NCI-H1694 (cell line): Measurements from ENCODE around the gene AGRP.
"Not testable (repeated sequence)": the region's sequence is repeated elsewhere in the genome, so short reads cannot be mapped to it uniquely, and the experiment has no call there.

Source experiments
- DNase-seq: peaks from one replicate; lab custom pipeline; 2025; lab: John Stamatoyannopoulos, UW

AGRP gene, protein sequence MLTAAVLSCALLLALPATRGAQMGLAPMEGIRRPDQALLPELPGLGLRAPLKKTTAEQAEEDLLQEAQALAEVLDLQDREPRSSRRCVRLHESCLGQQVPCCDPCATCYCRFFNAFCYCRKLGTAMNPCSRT

DNA sequence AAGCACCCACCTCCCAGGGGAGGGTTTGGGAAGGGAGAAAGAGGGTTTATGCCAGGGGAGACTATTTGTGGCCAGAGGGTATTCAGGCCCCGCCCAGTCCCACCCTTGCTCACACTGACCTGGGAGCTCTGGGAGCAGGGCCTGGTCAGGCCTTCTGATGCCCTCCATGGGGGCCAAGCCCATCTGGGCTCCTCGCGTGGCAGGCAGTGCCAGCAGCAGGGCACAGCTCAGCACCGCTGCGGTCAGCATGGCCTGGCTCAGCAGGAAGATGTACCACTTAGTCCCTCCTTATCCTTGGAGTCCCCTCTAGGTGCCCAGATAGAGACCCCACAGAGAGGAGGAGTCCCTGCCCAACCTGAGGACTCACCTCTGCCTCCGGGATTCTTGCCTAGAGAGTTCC, at the start of gene AGRP:
Gene AGRP (minus strand): TSS at position 398 of the 400 bp plus-strand sequence. CDS start 149 bp downstream, at position 249.
- no peak for DNase-seq

DNA sequence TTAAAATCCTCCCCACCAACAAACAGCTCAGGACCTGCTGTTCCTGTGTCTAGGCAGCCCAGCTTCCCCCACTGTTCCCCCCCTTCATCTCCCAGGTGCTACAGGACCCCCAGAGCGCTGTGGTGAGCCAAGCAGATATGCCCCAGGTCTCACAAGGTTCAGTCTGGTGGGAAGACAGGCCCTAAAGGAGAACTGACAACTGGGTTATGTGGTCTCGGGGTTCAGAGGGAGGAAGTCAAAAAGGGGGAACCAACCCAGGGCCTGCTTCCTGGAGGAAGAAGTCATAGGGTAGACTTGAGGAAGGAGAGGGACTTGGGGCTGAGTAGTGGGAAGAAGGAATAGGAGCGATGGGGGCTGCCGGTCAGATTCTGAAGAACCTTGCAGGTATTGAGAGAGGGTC, 47.9 kb upstream of the AGRP start:
- DNase-seq, result no peak

DNA sequence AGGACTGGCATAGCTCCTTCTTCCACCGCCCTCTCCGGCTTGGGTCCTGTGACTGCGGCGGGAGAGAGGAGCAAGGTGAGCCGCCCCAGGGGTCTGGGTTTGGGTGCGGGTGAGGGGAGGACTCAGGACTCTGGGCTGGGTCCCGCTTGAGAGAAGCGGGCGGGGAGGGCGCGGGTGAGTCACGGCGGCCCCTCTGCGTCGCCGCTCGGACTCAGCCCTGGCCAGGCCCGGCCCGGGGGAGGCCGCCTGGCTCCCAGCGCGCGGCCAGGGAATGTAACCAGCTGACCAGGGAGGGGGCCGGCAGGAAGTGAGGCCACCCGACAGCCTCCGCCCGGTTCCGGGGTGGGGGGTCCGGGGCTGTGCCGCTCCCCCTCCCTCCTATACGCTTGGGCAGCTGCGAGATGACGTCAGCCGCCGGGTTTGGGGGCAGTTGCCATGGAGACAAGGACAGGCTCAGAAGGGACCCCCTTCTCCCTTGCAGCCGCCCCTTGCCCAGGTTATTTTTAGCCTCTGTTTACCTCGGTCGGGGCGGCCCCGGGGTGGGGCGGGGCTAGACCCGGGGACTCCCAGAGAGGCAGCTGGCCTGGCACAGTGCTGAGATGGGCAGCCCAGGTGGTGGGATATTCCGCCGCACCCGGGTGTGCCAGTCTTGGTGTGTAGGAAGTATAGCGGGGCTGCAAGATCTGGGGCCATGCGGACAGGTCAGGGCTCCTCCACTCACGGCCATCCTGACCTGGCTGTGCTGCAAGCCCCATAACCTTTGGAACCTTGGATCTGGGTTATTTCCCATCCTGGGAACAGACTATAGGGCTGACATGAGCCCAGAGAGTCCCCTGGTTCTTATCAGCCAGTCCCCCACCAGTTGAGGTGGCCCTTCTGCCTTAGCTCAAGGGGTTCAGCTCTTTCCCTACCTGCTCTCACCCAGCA, 46.9 kb upstream of the AGRP start:
- DNase-seq, result no peak

DNA sequence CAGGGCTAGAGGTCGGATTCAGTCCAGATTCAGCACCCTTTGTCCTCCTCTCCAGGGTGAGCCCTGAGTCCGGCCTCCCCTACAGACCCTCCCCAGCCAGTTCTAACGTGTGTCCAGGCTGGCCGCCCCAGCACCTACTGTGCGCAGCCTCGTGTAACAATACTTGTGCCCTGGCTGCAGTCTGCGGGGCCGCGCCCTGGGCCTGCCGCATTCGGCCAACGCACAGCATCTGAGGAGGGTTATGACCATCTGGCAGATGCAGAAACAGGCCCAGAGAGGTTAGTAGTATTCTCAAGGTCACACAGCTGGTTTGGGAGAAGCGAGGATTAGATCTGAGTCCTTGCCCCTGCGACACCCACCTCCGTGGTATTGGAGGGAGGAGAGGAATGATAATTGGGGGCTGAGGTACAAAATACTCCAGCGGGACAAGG, 46.2 kb upstream of the AGRP start:
- DNase-seq, result no peak

DNA sequence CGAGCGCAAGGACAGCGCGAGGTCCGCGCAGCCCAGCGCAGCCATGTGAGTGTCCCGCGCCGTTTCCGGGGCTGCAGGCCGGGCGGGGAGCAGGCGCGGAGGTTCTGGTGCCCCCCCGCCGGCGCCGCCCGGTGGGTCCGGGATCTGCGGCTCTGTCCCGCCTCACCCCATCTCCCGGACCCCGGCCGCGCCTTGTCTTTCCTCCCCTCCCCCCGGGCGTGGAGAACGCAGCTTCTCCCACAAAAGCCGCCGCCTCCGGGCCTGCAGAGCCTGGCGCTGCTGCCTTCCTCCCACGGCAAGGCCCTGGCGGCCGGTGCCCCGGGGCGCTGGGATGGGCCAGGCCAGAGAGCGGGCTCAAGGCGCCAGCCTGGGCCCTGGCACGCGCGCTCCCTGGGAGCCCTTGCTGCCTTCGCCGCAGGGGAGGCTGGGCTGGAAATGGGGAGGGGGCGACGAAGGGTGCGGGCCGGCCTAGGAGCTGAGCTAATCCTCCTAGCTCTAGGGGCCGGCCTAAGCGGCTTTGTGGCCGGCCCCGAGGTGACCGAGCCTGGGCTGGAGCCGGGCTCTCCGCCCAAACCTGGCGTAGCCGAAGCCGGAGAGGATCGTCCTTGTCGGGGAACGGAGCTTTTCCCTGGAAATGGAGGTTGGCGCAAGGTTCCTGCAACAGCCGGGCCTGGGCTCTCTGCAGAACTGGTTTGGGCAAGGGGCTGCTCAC, 45.7 kb upstream of the AGRP start:
- DNase-seq, result no peak

DNA sequence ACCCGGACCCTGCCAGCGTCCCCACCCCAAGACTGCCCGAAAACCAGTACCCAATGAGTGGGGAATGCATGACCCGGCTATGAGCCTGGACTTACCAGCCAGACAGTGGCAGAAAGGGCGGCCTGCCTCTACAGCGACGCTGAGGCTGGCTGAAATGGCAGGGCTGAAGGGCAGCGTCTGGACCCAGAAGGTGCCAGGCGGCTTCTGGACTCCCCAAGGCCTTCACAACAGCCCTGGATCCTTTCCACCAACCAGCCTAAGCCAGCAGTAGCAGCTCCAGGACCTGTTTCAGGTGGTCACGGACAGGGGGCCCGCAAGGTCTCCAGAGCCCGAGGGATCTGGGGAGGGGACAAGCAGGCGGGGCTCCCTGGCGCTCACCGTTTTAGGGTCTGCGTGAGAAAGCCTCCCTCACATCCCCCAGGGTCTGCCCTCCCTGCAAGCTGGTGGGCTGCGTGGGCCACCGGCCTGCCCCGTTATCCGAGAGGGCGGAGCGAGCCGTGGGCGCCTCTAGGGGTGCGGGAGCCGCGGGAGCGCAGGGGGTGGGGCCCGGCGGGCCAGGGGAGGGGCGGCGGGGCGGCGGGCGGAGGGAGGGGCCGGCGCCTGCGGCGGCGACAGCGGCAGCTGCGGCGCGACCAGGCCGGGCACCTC, 45.0 kb upstream of the AGRP start, which contains the start of gene RIPOR1:
Gene RIPOR1 (plus strand): TSS at position 608 of the 648 bp plus-strand sequence. CDS start 9,618 bp downstream, outside the sequence.
- no peak for DNase-seq

DNA sequence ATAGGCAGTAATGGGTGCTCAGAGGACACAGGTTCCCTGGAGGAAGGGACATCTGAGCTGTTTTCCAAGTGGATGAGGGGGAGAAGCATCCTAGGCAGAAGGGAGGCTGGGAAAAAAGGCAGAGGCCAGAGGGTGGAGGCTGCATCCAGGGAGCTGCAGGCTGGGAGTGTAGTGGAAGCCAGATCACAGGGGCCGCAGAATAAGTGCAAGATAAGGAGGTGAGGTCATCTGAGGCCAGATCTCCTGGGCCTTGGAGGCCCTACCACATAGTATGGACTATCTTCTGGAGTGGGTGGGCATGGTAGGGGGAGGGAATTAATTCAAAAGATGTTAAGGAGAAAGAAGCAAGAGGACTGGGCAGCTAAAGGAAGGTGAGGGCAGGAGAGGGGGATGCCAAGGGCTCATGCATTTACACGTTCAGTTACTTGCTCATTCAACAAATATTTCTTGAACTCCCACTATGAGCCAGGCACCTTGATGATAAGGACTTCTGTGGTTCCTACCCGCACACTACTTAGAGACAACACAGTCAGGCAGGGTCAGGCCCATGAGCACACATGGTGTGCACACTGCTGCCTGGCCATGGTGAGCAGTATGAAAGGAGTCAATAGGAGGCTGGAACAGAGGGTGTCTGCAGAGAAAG, 42.9 kb upstream of the AGRP start:
- DNase-seq, result no peak

DNA sequence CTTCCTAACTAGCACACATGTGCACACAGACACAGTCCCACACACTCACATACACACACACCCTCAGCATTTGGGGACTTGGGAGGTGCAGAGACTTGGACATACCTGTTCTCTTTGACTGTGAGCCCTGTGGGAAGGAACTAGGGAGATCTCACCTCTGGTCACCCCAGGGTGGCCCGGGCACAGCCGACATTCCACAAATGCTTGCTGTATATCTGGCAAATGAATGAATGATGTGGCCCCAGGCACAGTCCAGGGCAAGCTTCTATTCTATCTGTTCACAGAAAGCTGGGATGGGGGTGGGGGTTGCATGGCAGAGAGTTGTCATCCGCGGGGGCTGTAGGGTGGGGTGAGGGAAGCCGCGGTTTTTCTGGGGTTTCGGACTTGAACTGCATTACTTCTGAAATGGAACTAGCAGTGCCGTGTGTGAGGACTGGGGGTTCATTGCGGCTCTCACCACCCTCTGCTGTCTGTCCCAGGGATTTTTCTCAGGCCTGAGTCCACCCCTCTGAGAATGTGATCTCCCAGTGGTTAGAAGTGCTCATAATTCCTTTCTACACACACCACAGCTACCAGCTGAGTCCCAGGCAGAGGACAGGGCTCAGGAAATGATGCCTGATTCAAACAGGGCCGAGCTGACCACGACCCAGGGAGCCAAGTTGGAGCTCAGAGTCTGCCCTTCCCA, 42.0 kb upstream of the AGRP start:
- no peak for DNase-seq

DNA sequence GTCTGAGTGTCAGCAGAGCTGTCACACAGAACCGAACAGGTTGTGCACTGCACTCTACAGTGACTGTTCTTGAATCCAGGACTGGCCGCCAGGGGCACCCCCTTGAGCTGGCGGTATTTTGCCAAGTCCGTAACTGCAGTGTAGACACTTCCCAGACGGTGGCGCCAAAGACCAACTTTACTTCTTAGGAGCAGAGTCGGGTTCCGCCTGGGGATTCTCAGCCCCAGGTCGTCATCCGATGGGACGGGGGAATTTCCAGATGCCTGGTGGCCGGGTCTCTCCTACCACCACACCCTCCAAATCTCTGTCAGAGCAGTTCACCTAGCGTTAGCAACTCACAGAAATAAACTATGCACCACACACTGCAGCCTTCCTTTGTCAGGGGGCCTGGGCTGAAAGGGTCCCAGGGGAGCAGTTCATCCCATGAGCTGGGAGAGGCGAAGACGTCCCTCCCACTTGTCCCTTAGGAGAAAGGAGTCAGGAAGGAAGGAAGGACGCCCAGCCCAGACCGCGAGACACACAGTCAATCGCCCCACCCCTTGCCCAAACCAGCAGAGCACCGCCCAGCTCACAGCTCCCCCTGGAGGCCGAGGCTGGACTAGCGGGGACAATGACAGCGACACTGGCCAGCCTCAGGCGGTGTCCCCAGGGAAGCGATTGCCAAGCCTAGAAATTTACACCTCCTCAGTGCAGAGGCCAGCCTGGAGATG, 37.9 kb upstream of the AGRP start:
- peak; percentile 93 for DNase-seq

DNA sequence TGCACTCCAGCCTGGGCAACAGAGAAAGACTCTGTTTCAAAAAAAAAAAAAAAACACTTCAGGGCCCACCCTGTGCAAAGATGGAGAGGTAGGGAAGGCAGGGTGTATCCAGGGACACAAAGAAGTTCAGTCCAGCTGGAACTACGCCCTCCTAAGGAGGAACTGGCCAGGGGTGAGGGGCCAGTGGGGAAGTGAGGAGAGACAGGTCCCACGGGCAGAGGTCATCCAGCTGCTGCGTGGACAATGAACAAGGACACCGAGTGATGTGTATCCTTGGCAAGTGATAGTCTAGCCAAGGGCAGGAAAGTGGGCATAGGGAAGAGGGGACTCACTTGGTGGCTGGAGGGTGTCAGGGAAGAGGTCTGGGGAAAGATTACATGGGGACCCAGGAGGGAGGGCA, 35.9 kb upstream of the AGRP start:
- DNase-seq, result no peak

DNA sequence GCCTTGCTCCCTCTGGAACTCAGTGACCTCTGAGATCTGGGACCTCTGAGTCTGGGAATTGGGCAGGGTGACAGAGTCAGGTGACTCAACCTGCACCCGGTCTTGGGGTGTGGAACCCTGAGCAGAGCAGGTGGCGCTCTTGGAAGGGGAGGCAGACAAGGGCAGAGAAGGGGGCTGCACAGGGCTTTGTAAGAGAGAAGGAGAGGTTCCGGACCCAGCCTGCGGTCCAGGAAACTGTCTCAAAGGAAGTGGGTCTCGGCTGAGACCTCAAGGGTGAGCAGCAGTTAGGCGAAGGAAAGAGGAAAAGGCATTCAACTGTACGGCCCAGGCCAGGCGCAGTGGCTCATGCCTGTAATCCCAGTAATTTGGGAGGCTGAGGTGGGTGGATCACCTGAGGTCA, 35.3 kb upstream of the AGRP start:
- DNase-seq, result no peak

DNA sequence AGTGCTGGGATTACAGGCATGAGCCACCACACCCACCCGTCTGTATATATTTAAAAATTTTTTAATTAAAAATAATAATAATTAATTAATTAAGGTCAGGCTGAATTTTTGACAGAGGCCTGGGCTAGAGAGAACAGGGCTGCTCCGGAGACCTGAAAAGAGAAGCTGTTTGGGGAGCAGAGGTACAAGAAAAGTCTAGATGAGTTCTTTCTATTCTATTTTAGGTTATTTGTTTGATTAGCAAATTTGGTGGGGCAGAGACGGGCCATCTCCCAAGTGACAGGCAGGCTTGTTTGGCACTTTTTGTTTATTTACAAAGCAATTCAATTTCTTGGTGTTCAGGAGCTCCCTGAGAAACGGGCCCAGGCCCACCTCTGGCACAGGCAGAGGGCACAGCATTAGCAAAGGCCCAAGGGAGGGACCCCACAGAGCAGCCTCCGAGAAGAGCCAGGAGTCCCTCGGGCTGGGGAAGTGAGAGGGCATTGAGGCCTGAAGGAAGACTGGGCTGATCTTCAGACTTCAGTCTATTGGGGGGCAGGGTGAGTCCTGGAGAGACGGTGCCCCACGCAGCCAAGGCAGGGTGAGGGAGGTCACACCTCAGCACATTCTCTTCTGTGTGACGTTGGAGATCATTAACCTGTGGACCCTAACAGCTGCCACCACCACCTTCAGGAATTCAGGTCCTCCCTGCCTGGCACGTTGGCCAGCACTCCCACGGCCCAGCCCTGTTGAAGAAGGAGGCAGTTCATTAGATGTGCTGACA, 34.5 kb upstream of the AGRP start:
- no peak for DNase-seq

DNA sequence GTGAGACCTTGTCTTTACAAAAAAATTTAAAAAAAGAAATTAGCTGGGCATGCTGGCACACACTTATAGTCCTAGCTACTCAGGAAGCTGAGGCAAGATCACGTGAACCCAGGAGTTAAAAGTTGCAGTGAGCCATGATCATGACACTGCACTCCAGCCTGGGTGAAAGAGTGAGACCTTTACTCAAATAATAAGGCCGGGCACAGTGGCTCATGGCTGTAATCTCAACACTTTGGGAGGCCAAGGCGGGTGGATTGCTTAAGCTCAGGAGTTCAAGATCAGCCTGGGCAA, 33.8 kb upstream of the AGRP start:
- no peak for DNase-seq

DNA sequence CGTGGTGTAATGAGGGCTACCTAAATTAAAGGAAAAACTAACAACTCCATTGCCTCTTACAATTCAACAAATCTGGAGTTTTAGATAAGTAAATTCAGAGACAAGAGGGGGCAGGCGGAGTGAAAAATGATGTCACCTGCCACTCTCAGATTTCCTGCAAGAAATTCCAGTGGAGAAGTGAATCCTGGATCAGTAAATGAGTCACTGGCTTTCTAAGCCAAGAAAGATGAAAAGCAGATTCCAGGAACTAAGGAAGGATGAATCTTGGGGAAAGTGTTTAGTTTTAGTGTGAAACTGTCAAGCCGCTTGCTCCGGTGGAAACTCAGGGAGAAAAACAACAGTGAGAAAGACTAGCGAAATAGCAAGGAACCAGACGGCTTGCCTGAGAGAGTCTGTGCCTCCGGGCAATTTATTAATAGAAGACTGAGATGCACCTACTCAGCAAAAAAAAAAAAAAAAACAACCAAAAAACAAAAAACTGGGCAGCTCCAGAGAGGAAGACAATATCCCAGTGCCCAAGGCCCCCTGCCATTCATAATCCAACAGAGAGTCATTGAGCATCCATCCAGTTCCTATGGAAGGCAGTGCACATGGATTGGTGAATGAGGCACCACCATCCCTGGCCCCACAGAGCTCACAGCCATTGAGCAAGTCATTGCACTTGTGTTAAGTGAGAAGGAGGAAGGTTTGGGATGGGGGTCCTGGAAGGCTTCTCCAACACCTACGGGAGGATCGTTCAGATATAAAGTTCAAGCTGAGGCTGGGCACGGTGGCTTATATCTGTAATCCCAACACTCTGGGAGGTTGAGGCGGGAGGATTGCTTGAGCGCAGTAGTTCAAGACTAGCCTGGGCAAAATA, 33.2 kb upstream of the AGRP start:
- DNase-seq, result no peak

DNA sequence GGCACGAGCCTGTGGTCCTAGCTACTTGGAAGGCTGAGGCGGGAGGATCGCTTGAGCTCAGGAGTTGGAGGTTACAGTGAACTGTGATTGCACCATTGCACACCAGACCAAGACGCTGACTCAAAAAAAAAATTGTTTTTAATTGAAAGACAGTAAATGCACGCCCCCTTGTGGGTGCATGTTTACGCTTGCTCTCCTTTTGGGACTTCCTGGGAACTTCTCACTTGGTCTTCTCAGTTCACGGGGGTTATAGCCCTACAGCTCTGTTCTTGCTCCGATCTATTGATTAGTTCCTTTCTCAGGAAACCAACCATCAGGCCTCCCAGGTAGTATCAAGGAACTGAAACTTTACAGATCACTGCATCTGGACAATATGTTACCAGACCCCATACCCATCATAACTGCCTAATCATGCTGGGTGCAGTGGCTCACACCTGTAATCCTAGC, 31.1 kb upstream of the AGRP start:
- DNase-seq, result peak; percentile 85

DNA sequence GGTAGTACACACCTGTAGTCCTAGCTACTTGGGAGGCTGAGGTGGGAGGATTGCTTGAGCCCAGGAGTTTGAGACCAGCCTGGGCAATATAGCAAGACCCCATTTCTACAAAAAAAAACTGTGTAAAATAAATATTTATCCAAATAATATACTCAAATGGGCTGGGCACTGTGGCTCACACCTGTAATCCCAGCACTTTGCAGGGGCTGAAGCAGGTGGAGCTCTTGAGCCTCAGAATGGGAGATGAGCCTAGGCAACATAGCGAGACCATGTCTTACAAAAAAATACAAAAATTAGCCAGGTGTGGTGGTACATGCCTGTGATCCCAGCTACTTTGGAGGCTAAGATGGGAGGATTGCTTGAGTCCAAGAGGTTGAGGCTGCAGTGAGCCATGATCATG, 30.5 kb upstream of the AGRP start:
- DNase-seq, result not testable (repeated sequence)

DNA sequence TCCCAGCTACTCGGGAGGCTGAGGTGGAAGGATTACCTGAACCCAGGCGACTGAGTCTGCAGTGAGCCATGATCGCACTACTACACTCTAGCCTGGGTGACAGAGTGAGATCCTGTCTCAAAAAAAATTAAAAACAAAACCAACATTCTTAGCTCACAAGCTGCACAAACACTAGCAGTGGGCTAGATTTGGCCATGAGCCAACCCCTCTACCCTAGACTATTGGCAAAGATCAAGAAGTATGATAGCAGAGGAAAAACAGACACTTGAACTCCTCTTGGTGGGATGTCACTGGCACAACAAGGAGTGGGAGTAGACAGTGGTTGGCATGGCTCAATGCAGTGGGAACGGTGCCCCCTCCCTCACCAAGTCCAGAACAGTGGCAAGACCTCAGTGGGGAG, 25.7 kb upstream of the AGRP start:
- DNase-seq, result no peak

DNA sequence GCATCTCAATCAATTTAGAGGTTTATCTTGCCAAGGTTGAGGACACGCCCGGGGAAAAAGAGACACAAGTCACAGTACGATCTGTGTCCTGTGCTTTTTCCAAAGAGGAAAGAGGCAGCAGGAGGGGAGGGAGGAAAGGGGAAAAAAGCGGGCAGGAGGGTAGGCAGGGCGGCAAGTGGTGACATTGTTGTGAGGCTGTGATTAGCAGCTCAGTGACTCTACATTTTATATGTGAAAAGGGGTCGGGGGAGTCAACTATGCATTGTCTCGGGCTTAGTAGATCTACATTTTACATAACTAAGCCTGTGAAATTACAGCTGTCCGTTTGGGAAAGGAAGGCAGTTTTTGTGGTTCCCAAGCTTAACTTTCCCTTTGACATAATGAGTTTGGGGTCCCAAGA, 23.1 kb upstream of the AGRP start:
- DNase-seq, result no peak
